Heart right ventricle (tissue), 16 donors: ENCODE measurements around the gene TMEM233. TPM values are rescaled to one million over a fixed set of nuclear protein-coding genes. Genes with fewer than 3 reads are reported as not detected.

ENCODE experiments used
- ATAC-seq, 8 donors: fragments of 200-7000 bp; cut with Tn5 transposase; one replicate each; pipeline ENCODE4 v1.9.1; 2020; ENCODE audit warnings: mild to moderate bottlenecking in 8 of 8, moderate library complexity in 8 of 8, moderate number of reproducible peaks in 1 of 8
- DNase-seq, 2 donors: peaks; one replicate each; pipeline ENCODE4 v3.0.0-alpha.2; 2020
- H3K27ac ChIP-seq, 10 donors: fragments of 200-600 bp; sonication (generic) in 2 of 10; one replicate each; pipeline versions ENCODE4 v1.5.0 to v1.8.0; 2020 to 2022; ENCODE audit warnings: mild to moderate bottlenecking in 3 of 10
- H3K27me3 ChIP-seq, 7 donors: fragments of 200-600 bp; one replicate each; pipeline ENCODE4 v1.8.0; 2021 to 2022; ENCODE audit warnings: mild to moderate bottlenecking in 2 of 7
- H3K36me3 ChIP-seq, 9 donors: fragments of 200-600 bp; sonication (generic) in 1 of 9; one replicate each; pipeline versions ENCODE4 v1.5.0 to v1.8.0; 2020 to 2022; ENCODE audit warnings: mild to moderate bottlenecking in 2 of 9
- H3K4me1 ChIP-seq, 9 donors: fragments of 200-600 bp; sonication (generic) in 1 of 9; one replicate each; pipeline versions ENCODE4 v1.5.0 to v1.8.0; 2020 to 2022; ENCODE audit warnings: mild to moderate bottlenecking in 4 of 9
- H3K4me3 ChIP-seq, 10 donors: fragments of 200-600 bp; sonication (generic) in 2 of 10; one replicate each; pipeline versions ENCODE4 v1.5.0 to v1.8.0; 2020 to 2022; ENCODE audit warnings: mild to moderate bottlenecking in 7 of 10, moderate library complexity in 2 of 10
- H3K9me3 ChIP-seq, 11 donors: fragments of 200-600 bp in 10 of 11; sonication (generic) in 2 of 11; one replicate each; pipeline versions ENCODE4 v1.5.0 to v1.8.0; 2013 to 2022; ENCODE audit warnings: mild to moderate bottlenecking in 2 of 11, control low read depth in 1 of 11, moderate library complexity in 1 of 11
- CTCF ChIP-seq, 9 donors: fragments of 200-600 bp; sonication (generic) in 2 of 9; IDR thresholded peaks; one replicate each; pipeline versions ENCODE4 v1.5.0 to v1.8.0; 2021 to 2022; ENCODE audit warnings: antibody characterized with exemption in 9 of 9, mild to moderate bottlenecking in 5 of 9, moderate library complexity in 1 of 9
- WGBS, 2 donors: extraction: QIAGEN DNeasy Blood & Tissue Kit; methylation state at CpG; one replicate each; pipeline ENCODE4 v1.1.7; 2013; ENCODE audit warnings: inconsistent platforms in 1 of 2; 5-methylcytosine and 5-hydroxymethylcytosine counted together
- intact Hi-C, 10 donors: fragments of 100-400 bp; cut with DNase I; formaldehyde crosslinking; loops; one replicate each; pipeline versions ENCODE4 v1.11.1 to v1.14.2; 2022
- polyA plus RNA-seq, 2 donors: library from polyadenylated mRNA; stranded (reverse); fragments of 200-250 nt; gene quantifications; one replicate each; pipeline ENCODE4 v1.2.3, GENCODE V29; 2013
- total RNA-seq, 10 donors: library from RNA; stranded (reverse); fragmentation: NEBNext Ultra II Directional in 3 of 10; extraction: Animal tissue kit (Norgen Biotek cat#: 25700) in 3 of 10; gene quantifications; one replicate each; pipeline versions ENCODE4 v1.2.1 to v1.2.4, GENCODE V29; 2021 to 2023
- donor health status: Arrhythmogenic right ventricular cardiomyopathy.
- donor health status: ischemic (EF 13 %, LVEDD 7.1; RV severe dilation, severe dysfunction).
- donor health status: healthy with polysubstance abuse.
- donor health status: DM: no; HTN: yes; CAD: no.
- donor health status: DM: no; HTN: no; CAD: no.
- donor health status: ischemic (EF 25% LVEDD 6.9; RV normal size, moderate dysfunction).
- donor health status: ischemic (EF 25% LVEDD 5.7; RV mildly dilated, moderate dysfunction).
- donor health status: healthy.
- donor health status: DM: yes; HTN: yes; CAD: no.
- donor health status: Ischemic cardiomyopathy.
- donor health status: ischemic (EF 35%, LVEDD 5.7; RV mildly dilated, moderate dysfunction).
- donor health status: nonischemic (EF 11% LVEDD 7.7; RV severe dilation, severe dysfunction).
- donor health status: DM: yes; HTN: yes; CAD: no.
- donor health status: PGD.
- donor health status: ischemic (EF 29% LVEDD 5.4; RV normal size, mild dysfunction).
- donor health status: nonischemic (EF 23%, LVEDD 6.1; RV moderate dilation, normal function).

Gene TMEM233
- total and polyA plus RNA-seq, 12 donors: 0.10 to 0.92 (median 0.49) TPM; not detected in 1

GRCh38 chr12:119573086-119573485 is 20.5 kb upstream of the TMEM233 start:
- Histone ChIP-seq H3K27ac (no peak overlapping the region), H3K27me3 (peaks cover 0 to 2% (median 0%) of the 10 kb centered on the region in 7 donors), H3K4me3 (no peak overlapping the region), H3K4me1 (peaks cover 0 to 9% (median 0%) of the 10 kb centered on the region in 9 donors), H3K9me3 (no peaks in the 10 kb centered on the region), H3K36me3 (no peaks in the 10 kb centered on the region)
- DNase-seq (no peak), ATAC-seq (no peak)
- intact Hi-C loops: no loop called here
- TF ChIP-seq CTCF (IDR thresholded peaks at IDR 0.05): no peak
- 82 to 89% methylated on average over 1 of the region's 1 CpG for WGBS, 2 donors

GRCh38 chr12:119574255-119574654 is 19.3 kb upstream of the TMEM233 start:
- Histone ChIP-seq H3K27me3 (peaks cover 0 to 3% (median 0%) of the 10 kb centered on the region in 7 donors), H3K9me3 (no peaks in the 10 kb centered on the region), H3K4me3 (no peak overlapping the region), H3K36me3 (no peaks in the 10 kb centered on the region), H3K27ac (no peak overlapping the region), H3K4me1 (peaks cover 0 to 9% (median 0%) of the 10 kb centered on the region in 9 donors)
- no peak for TF ChIP-seq CTCF (IDR thresholded peaks at IDR 0.05)
- WGBS, 2 donors: 94 to 96% methylated on average over 1 of the region's 1 CpG
- intact Hi-C loops: no loop called here
- DNase-seq (no peak), ATAC-seq (no peak)

DNA sequence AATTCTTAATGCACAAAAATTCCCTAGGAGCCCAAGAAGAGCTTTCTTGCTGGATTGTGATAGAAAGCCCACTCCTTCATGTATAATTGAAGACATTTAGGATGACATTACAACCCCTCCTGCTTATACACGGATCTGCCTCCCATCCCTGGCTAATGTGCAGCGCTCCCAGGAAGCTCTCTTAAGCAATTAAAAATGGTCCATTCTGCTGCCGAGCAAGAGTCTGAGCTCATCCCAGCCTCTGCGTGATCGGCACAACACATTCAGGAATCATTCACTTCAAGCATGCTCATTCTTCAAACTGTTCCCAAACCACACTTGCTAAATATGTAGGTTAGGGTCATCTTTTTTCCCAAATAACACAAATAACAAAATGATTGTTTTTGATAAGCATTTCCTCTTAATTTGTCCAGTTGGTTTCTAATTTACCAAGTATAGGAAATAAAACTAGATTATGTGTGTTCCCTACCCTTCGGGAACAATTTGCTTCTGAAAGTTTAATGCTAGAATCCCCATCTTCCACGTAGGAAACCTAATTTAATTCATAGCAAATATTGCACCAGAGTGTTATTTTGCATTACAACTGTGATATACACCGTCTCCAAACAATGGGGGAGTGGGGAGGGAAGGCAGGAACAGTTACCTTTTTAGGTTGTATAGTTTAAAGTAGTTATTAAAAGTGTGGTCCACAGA is 17.3 kb upstream of the TMEM233 start:
- Histone ChIP-seq H3K4me1 (peaks cover 0 to 9% (median 0%) of the 10 kb centered on the region in 9 donors), H3K27me3 (peaks cover 0 to 3% (median 0%) of the 10 kb centered on the region in 7 donors), H3K27ac (peak overlapping the region in 1 of 10 donors; percentile 31), H3K9me3 (no peaks in the 10 kb centered on the region), H3K4me3 (no peak overlapping the region), H3K36me3 (no peaks in the 10 kb centered on the region)
- ATAC-seq (no peak), DNase-seq (no peak)
- intact Hi-C loops: no loop called here
- 64 to 73% methylated on average over 8 of the region's 8 CpGs for whole genome bisulfite sequencing, 2 donors
- no peak for TF ChIP-seq CTCF (IDR thresholded peaks at IDR 0.05)

GRCh38 chr12:119576915-119577314 is 16.7 kb upstream of the TMEM233 start:
- Histone ChIP-seq H3K4me3 (no peak overlapping the region), H3K27me3 (peaks cover 0 to 3% (median 0%) of the 10 kb centered on the region in 7 donors), H3K9me3 (no peaks in the 10 kb centered on the region), H3K36me3 (no peaks in the 10 kb centered on the region), H3K4me1 (peaks cover 0 to 9% (median 0%) of the 10 kb centered on the region in 9 donors), H3K27ac (no peak overlapping the region)
- intact Hi-C loops: no loop called here
- no peak for TF ChIP-seq CTCF (IDR thresholded peaks at IDR 0.05)
- no peak for ATAC-seq
- DNase-seq: no peak
- WGBS, 2 donors: 44 to 72% methylated on average over 1 of the region's 1 CpG
